Endometrial microvascular endothelial cells (primary cell): Measurements from ENCODE around the gene HSBP1. TPM values are rescaled to one million over a fixed set of nuclear protein-coding genes. Genes with fewer than 3 reads are reported as not detected.

Source experiments
- in situ Hi-C: cut with HindIII; loops from 2 replicates; pipeline ENCODE4 v1.10.0; 2017; ENCODE audit warnings: low sequenced_read_pairs, low pct_unique_long_range_greater_than_20kb; ENCODE audit errors: inconsistent ontology term
- total RNA-seq: library from RNA; depleted of rRNA; stranded (reverse); fragments of >200 nt; gene quantifications from one replicate; pipeline ENCODE4 v1.2.3, GENCODE V29; 2015; ENCODE audit errors: inconsistent ontology term

Gene HSBP1
- total RNA-seq, 1 donor from 2014 or later = 13.7 TPM

GRCh38 chr16:83859265-83859664, 51.5 kb downstream of the HSBP1 start:
- in situ Hi-C loops = no loop called here

- in situ Hi-C loops = no loop called here
Observed at GRCh38 chr16:83862661-83863060, 54.9 kb downstream of the HSBP1 start.

- in situ Hi-C loops = no loop called here
Observed at GRCh38 chr16:83863682-83864081, 55.9 kb downstream of the HSBP1 start.

Other genes with a start within 250 kb of the HSBP1 start
- gene MLYCD, start 91.1 kb downstream of the HSBP1 start, total RNA-seq = 1.8 TPM
- 11.1 TPM for gene OSGIN1, start 145.3 kb downstream of the HSBP1 start, total RNA-seq
- not detected for gene NECAB2, start 160.3 kb downstream of the HSBP1 start, total RNA-seq
- not detected for gene SLC38A8, start 234.8 kb downstream of the HSBP1 start, total RNA-seq